GM10266 (cell line): ENCODE results near the gene PCOLCE2.
A peak's percentile ranks its signal among the peaks of the same experiment; 100 is the strongest.

ENCODE experiments used
- DNase-seq: peaks from one replicate; pipeline ENCODE4 v3.0.0; 2012; ENCODE audit errors: extremely low spot score
- CTCF ChIP-seq: IDR thresholded peaks from 2 replicates; pipeline ENCODE4 v1.5.1; 2012; ENCODE audit warnings: mild to moderate bottlenecking, low read depth; ENCODE audit not compliant: control insufficient read depth, insufficient read depth; ENCODE audit errors: missing control alignments

Gene PCOLCE2

DNA sequence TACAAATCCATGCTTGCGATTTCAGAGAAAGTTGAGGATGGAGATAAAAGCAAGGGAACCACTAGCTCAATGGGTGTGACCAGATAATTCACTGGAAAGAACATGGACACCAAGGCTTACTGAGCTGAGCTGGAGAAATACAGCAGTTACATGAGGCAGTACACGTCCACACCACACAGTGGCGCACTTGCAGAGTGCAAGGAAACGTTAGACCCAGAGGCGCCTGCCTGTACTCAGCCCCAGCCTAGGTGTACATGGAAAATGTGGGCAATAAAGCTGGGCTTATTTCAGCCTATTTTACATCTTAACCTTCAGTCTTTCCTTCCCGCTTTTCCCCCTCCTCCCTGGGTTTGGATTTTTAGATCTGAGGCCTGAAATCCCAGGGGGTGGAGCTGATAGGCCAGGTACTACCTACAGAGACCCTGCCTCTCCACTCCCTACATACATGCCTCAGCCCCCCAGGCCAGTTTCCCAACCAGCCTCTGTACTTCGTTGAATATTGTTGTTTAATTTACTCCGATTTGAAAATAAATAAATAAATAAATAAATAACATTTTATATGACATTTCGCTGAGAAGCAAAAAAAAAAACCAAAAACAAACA, 60.1 kb downstream of the PCOLCE2 start:
- peak; percentile 64 for DNase-seq
- peak; percentile 91 for TF ChIP-seq CTCF

GRCh38 chr3:142819179-142819578, 69.7 kb downstream of the PCOLCE2 start:
- no peak for TF ChIP-seq CTCF
- DNase-seq, result no peak

DNA sequence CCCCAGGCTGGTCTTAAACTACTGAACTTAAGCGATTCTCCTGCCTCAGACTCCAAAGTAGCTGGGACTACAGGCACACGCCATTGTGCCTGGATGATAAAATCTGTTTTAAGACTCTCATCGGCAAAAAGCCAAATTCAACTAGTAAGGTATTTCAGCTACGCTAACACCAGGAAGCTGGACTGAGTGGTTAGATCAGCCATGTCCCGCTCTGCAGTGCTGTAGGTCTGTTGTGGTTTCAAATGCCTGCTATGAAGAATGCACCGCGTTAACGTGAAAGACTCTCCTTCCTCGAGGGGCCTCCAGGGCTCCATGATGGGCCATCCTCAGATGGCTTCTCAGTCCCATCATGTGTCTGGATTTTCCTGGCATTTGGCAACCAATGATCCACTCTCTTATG, 70.2 kb downstream of the PCOLCE2 start:
- no peak for TF ChIP-seq CTCF
- no peak for DNase-seq

- no peak for DNase-seq
- no peak for TF ChIP-seq CTCF
These were observed 71.0 kb downstream of the PCOLCE2 start for GRCh38 chr3:142817897-142818296.

DNA sequence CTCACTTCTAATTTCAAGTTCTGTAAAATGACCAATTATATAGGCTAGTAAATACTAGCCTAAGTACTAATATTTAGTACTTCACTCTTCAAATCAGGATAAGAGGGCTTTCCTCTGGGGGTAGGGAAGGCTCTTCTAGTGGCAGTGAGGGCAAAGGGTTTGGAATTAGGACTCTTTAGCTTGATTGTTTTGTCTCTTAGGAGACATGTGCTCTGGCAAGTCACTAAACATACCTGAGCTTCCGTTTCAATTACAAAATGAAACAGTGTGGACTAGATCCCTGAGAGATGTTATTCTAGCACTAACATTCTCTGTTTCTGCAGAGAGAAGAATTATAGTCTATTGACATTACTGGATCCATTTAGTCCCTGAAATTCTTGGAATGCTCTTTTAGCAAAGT, 71.5 kb downstream of the PCOLCE2 start:
- TF ChIP-seq CTCF, result no peak
- DNase-seq, result no peak

- no peak for TF ChIP-seq CTCF
- DNase-seq, result no peak
These were observed 73.1 kb downstream of the PCOLCE2 start for GRCh38 chr3:142815803-142816202.

- no peak for DNase-seq
- TF ChIP-seq CTCF, result no peak
These were observed 79.6 kb downstream of the PCOLCE2 start for GRCh38 chr3:142809259-142809658.
